Bone marrow (tissue), 2 donors: Measurements from ENCODE around the gene DYNLL1.
A peak's percentile ranks its signal among the peaks of the same experiment; 100 is the strongest.
"Not testable (repeated sequence)": the region's sequence is repeated elsewhere in the genome, so short reads cannot be mapped to it uniquely, and the experiment has no call there.

Source experiments
- DNase-seq, 2 donors: peaks; one replicate each; lab custom pipeline; 2025; lab: John Stamatoyannopoulos, UW

The DYNLL1 gene

GRCh38 chr12:120515496-120515895 is 19.6 kb downstream of the DYNLL1 start:
- DNase-seq = no peak

- not testable (repeated sequence) for DNase-seq
Measured at GRCh38 chr12:120519324-120519723, 23.4 kb downstream of the DYNLL1 start.

- no peak for DNase-seq
Measured at GRCh38 chr12:120522568-120522967, 26.7 kb downstream of the DYNLL1 start.

GRCh38 chr12:120528861-120529525 is 33.1 kb downstream of the DYNLL1 start, which contains the start of gene COQ5:
TSS of gene COQ5 (minus strand) at chr12:120529158. CDS start at chr12:120529141, 17 bp downstream.
- DNase-seq = peak; percentile 68 to 77

- DNase-seq = peak in 1 of 2 donors; percentile 5
Measured at GRCh38 chr12:120529641-120530417, 33.9 kb downstream of the DYNLL1 start.

GRCh38 chr12:120530418-120530761 is 34.5 kb downstream of the DYNLL1 start:
- not testable (repeated sequence) for DNase-seq

- no peak for DNase-seq
Measured at GRCh38 chr12:120532701-120533238, 36.9 kb downstream of the DYNLL1 start.

GRCh38 chr12:120534203-120534702 is 38.3 kb downstream of the DYNLL1 start, which contains the start of gene RNF10:
TSS of gene RNF10 (plus strand) at chr12:120534356. CDS start at chr12:120534812, 456 bp downstream.
- peak; percentile 46 to 78 for DNase-seq

- peak; percentile 35 to 36 for DNase-seq
Measured at GRCh38 chr12:120534703-120535655, 39.1 kb downstream of the DYNLL1 start.

GRCh38 chr12:120536064-120536791 is 40.3 kb downstream of the DYNLL1 start:
- no peak for DNase-seq

- no peak for DNase-seq
Measured at GRCh38 chr12:120537856-120538220, 41.9 kb downstream of the DYNLL1 start.

- no peak for DNase-seq
Measured at GRCh38 chr12:120538281-120539156, 42.6 kb downstream of the DYNLL1 start.

GRCh38 chr12:120539303-120539702 is 43.4 kb downstream of the DYNLL1 start:
- DNase-seq = no peak

- no peak for DNase-seq
Measured at GRCh38 chr12:120540445-120540844, 44.5 kb downstream of the DYNLL1 start.

- no peak for DNase-seq
Measured at GRCh38 chr12:120542166-120542565, 46.3 kb downstream of the DYNLL1 start.

GRCh38 chr12:120544691-120545090 is 48.8 kb downstream of the DYNLL1 start:
- DNase-seq = no peak

- no peak for DNase-seq
Measured at GRCh38 chr12:120546050-120546386, 50.1 kb downstream of the DYNLL1 start.
